Nucleus accumbens (tissue), 56 donors: ENCODE results near the gene YWHAG.
A peak's percentile ranks its signal among the peaks of the same experiment; 100 is the strongest.
"Not testable (repeated sequence)": the region's sequence is repeated elsewhere in the genome, so short reads cannot be mapped to it uniquely, and the experiment has no call there.

Source experiments
- DNase-seq, 56 donors: peaks; one replicate each; lab custom pipeline; 2025; lab: John Stamatoyannopoulos, UW

The YWHAG gene

DNA sequence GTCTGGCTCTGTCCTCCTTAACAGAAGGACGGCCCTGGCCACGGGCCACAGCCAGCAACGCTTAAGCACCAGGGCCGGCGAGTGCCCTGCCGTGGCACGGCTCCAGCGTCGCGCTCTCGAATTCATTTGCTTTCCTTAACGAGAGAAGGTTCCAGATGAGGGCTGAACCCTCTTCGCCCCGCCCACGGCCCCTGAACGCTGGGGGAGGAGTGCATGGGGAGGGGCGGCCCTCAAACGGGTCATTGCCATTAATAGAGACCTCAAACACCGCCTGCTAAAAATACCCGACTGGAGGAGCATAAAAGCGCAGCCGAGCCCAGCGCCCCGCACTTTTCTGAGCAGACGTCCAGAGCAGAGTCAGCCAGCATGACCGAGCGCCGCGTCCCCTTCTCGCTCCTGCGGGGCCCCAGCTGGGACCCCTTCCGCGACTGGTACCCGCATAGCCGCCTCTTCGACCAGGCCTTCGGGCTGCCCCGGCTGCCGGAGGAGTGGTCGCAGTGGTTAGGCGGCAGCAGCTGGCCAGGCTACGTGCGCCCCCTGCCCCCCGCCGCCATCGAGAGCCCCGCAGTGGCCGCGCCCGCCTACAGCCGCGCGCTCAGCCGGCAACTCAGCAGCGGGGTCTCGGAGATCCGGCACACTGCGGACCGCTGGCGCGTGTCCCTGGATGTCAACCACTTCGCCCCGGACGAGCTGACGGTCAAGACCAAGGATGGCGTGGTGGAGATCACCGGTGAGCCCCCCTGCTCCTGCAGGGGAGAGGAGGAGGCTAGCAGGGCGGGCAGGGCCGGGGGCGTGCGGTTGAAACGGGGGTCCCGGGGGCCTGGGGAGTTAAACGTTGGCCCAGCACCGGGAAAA, 56.2 kb downstream of the YWHAG start, which contains the start of gene HSPB1:
Gene HSPB1 (plus strand): TSS at position 327 of the 855 bp plus-strand sequence. CDS start 40 bp downstream, at position 367.
- peak; percentile 24 to 96 (median 68) for DNase-seq

DNA sequence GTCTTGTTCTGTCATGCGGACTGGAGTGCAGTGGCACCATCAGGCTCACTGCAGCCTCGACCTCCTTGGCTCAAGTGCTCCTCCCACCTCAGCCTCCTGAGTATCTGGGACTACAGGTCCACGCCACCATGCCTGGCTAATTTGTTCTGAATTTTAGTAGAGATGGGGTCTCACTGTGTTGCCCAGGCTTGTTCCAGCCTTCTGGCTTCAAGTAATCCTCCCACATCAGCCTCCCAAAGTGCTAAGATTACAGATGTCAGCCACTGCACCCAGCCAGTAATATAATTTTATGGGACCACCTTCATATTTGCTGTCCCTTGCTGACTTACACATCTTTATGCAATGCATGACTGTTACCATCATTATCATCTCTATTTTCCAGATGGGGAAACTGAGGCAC, 57.8 kb downstream of the YWHAG start:
- DNase-seq = no peak

DNA sequence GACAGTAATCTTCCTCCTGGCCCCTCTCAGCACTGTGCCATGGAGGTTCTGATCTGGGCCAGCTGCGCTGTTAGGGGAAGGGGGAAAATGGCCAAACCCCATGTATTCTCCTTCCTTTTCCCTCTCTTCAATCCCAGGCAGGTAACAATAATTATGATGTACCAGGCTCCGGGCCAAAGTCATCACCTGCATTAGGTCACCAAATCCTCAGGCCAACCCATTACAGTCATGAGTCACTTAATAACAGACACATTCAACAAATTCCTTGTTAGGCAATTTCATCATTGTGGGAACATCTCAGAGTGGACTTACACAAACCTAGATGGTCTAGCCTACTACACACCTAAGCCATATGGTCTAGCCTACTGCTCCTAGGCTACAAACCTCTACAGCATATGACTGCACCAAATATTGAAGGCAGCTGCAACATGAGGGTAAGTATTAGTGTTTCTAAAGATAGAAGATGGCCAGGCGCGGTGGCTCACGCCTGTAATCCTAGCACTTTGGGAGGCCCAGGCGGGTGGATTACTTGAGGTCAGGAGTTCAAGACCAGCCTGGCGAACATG, 58.5 kb downstream of the YWHAG start:
- no peak for DNase-seq

DNA sequence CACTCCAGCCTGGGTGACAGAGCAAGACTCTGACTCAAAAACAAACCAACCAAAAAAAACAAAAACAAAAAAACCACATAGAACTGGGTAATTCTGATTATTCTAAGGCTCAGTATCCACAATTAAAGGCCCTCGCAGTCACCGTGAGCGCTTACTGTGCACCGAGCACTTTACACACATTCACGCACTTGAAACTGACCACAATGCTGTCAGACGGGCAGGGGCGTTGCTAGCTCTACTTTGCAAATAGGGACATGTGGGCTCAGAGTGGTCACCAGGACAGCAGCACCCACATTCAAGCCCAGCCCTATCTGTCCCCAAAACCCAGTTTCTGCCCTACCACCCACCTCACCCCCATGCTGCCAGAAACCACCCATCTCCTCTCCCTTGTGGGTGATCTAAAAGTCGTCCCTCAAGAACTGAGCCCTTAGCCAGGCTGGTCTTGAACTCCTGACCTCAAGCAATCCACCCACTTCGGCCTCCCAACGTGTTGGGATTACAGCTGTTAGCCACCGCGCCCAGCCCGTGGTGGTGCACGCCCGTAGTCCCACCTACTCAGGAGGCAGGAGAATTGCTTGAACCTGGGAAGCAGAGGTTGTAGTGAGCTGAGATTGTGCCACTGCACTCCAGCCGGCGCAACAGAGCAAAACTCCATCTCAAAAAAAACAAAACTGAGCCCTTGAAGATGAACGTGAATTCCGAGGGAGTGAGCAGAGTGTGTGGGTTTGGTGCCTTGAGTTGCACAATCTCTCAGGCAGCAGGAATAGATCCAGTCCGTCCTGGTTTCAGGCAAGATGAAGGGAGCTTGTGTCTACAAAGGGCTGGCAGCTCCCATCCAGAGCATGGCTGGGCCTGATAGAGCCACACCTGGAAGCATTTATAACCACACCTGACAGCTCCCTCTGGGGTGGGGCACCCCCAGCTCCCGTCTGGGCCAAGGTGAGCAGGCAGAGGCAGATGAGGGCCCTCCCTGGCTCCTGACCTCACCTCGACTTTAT, 61.7 kb downstream of the YWHAG start:
- peak in 14 of 56 donors; percentile 4 to 41 (median 21) for DNase-seq

DNA sequence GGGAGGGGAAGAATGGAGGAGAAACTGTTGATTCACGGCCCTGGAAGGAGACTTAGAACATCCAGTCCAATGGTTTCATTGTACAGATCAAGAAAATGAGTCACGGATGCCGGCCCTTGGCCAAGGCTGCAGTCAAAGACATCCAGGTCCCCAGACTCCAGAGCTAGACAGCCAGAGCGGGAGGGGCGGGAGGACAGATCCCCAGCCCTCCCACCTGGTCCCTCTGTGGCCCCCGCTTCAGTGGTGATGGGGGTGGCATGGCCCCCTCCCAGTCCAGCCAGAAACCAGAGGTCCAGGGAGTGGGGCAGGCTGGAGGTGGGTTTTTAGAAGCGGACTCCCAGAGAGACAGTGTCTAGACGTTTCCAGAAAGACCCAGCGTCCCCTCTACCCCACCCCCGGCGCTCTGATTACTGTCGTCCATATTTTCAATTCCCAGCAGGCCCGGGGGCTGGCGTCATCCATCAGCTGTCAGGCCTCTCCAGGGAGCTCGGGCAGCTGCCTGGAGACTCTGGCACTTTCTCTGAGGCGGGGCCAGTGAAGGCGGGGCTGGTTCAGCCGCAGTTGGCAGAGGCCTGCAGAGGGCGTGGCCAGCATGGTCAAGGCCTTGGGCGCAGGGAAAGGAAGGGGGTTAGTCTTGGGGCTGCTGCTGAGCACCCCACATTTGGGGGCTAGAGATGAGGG, 64.3 kb downstream of the YWHAG start:
- DNase-seq = peak; percentile 51 to 99 (median 93)

DNA sequence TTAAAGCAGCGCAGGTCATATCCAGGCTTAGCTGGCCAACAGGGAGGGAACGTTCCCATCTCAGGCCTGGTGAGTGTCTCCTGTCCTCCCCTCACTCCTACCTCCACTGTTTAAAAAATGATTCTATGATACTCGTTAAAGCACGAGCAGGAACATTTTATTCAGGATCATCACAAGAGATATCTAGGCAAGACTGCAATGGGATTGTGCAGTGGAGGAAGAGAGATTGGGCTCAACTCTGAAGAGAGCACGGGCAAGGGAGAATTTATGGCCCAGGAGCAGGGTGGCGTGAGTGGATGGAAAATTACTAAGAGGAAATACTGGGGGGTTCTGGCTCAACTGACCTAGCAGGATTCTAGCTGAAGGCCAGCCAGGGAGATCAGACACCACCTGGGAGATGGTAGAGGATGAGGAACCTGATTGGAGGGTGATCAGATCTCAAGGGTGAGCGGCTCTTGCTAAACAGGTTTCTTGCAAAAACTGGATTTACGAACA, 65.3 kb downstream of the YWHAG start:
- DNase-seq = no peak

DNA sequence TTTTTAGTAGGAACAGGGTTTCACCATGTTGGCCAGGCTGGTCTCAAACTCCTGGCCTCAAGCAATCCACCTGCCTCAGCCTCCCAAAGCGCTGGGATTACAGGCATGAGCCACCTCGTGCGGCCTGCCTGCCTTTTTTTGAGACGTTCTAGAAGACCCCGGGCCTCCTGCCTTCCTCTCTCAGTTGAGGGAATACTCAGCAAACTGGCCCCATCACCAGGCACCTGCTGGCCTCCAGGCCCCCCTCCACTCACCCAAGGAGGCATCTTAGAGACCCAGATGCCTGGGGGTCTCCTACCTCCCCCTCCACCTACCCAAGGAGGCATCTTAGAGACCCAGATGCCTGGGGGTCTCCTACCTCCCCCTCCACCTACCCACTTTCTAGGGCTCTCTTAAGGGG, 65.9 kb downstream of the YWHAG start:
- not testable (repeated sequence) for DNase-seq

DNA sequence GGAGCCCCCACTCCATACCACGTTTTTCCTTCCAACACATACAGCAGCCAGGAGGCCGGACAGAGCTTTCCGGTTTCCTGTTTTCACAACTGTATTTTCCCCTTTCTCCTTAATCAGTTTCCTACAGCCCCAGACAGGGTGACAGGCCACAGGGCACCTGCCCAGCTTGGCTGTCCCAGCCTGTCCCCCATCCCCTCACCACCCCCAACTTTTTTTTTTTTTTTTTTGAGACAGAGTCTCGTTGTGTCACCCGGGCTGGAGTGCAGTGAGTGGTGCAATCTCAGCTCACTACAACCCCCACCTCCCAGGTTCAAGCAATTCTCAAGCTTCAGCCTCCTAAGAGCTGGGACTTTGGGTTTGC, 66.6 kb downstream of the YWHAG start:
- peak in 2 of 56 donors; percentile 48 to 70 for DNase-seq

DNA sequence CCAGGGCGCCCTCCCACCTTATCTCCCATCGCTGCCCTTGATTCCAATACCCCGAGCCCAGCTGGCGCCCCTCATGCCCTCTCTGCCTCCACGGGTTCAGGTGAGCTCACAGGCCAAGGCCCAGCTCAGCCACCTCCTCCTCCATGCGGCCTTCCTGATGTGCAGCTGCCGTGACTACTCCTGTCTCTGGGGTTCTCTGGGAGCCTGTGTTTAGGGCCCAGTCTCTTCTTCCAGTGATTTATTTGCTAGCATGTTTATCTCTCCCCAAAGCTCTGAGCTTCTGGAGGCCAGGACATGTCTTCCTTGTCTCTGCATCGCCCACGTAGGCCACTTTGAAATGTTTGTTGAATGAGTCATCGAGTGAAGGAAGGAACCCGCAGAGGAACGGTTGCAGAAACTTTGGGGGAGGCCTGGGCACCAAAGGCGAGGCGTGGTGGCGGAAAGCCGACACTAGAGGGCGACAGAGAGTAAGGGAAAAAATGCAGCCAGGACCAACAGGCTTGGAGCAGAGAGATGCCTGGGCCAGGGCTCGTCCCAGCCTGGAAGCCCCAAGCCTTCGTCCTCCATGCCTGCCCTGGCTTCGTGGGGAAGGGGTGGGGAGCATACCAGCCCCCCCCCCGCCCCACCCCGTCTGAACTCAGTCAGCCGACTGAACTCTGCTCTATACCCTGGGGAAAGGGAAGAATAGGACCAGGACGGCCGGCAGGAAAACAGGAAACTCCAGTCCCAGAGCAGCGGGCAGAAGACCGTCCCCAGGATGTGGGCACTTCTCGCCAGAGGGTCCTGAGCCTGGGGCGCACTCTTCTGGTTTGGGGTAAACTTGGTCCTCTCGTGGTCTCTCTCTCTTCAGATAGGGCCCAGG, 67.2 kb downstream of the YWHAG start:
- DNase-seq = peak; percentile 17 to 95 (median 84)

DNA sequence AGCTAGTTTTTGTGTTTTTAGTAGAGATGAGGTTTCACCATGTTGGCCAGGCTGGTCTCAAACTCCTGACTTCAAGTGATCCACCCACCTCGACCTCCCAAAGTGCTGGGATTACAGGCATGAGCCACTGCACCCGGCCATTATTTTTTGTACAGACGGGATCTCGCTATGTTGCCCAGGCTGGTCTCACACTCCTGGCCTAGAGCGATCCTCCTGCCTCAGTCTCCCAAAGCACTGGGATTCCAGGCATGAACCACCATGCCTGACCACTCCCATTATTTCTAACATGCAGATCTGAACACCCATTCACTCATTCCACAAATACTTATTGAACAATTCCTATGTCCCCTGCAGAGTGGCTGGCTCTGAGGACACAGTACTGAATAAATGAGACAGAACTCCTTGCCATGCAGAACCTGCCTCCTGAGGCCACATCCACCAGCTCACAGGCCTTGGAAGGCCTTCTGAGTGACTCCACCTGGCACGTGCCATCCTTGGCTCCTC, 67.9 kb downstream of the YWHAG start:
- DNase-seq = not testable (repeated sequence)

DNA sequence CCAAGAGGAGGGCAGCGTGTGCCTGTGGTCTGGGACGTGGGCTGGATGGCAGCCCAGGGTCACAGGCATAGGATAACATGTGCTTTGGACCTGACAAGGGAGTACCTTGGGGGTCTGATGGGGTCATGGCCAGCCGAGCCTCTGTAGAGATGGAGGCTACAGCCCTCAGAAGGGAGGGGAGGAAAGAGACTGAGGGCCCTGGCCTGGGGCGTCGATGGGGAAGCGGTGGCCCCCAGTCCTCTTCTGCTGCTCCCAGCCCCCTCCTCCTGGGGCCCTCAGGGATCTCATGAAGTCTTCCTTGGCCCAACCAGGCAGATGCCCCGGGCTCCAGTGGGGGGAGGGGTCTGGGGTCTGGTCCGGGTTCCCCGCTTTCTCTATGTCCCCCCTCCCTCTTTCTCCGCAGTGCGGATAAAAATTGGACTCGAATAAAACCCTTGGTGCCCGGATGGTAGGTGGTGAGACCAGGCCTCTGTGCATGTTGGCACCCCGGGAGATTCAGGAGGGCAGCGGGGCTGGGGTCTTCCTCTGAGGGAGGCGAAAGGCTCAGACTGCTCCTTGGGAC, 71.9 kb downstream of the YWHAG start:
- no peak for DNase-seq

DNA sequence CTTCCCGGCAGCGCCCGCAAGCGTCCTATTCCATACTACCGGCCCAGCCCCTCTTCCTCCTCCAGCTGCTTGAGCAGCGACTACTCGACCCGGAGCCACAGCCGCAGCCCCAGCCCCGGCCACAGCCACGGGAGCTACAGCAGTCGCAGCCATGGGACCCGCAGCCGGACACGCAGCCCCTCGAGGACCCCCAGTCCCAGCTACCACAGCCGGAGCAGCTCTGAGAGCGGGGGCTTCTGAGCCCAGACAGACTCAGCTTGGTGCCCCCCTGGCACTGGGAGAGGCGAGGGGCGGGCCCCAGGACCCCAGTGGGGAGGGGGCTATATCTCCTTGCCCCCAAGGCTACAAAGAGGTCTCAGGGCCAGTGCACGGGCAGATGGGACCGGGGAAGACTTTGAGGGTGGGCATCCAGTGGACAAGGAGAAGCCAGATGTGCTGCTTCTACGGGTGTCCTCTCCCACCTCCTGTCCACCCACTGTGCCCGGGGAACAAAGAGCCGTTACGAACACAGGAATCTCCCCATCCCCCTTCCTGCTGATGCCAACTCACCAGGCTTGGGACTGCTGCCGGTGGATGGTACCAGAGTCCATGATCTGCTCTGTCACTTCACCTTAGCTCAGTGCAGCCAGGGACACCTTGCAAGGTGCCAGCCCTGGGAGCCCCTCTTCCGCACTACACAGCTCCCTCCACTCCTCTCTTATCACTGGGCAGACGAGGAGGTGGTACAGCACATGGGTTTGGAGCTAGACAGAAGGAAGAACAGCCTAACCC, 73.0 kb downstream of the YWHAG start:
- no peak for DNase-seq

DNA sequence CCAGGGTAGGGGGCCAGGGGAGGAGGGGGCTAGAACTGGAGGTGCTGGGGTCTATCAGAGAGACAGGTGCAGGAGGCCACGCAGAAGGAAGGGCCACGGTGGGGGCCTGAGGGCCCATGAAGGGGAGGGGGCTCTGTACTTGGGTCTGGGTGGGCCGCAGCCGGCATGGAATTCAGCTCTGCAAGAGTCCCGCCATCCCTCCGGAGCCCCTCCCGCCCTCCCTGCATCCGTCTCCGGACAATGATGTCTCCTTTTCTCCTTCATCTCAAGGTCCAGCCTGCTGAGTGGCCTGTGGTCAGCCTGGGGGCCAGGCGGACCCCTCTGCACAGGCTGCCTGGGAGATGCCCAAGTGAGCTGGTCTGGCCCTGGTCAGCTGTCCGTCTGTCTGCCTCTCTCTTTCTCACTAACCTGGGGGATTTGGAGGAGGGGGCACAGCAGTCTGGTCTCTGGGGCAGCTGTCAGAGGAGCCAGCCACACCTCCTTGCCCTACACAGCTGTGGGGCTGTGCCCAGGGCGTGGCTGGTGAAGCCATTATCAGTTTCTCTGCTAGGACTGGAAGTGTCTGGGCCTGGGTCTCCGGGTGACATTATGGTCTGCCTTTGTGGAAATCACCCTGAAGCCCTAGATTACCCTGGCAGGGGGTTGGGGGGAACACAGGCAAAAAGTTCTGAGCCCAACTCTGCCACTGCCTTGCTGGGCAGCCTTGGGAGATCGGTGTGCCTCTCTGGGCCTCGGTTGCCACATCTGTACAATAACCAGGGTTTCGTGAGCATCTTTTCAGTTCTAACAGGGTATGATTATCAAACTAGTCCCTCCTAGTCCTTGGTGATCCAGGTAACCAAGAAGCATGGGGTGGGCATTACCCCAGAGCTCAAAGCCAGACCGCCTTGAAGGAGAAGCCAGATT, 75.3 kb downstream of the YWHAG start:
- no peak for DNase-seq

DNA sequence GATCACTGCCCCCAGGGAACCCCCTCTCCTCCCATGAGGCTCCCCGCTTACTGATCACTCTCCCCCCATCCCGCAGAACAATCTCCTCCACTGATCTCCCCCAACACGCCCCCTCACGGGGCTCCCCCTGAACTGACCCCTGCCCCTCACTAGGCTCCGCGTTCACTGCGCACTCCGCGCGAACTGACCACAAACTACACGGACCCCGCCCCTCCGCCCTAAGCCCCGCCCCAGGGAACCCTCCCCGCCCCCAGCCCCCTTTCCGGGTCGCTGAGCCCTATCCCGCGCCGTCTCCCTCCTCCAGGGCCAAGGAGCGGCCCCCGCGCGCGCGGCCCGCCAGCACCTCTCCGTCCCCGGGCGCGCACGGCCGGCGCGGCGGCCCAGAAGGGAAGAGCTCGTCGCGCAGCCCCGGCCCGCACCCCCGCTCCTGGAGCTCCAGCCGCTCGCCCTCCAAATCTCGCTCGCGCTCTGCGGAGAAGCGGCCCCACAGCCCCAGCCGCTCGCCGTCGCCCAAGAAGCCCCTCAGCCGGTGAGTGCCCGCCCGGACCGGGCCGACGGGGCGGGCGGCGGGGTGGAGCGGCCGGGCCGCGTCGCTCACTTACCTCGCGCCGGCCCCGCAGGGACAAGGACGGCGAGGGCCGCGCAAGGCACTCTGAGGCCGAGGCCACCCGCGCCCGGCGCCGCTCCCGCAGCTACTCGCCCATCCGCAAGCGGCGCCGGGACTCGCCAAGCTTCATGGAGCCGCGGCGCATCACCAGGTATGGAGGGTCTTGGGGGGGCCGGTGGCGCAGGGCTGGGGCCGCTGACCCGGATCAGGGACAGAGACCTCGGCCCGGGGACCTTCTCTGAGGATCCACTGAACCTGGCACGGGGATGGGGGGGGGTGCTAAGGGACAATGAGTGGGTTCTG, 76.2 kb downstream of the YWHAG start:
- no peak for DNase-seq

DNA sequence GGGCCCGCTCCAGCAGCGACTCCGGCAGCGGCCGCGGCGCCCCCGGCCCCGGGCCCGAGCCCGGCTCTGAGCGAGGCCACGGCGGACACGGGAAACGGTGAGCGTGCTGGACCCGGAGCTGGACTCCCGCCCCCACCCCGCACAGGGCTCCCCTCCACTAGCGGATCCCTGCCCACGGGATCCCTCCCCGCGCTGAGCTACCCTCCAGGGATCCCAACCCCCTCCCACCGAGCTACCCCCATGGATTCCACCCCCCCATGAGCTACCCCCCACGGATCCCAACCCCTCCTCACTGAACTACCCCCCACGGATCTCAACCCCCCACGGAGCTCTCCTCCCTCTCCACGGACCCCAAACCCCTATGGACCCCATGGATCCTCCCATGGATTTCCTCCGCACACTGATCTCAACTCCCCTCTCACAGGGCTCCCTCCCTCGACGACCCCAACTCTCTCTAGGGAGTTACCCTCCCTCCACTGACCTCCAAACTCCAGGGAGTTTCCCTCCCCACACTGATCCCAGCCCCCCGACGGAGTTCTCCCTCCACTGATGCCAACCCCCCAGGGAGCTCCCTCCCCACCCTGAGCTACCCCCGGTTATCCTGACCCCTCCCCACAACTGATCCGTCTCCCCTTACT, 77.0 kb downstream of the YWHAG start:
- DNase-seq = no peak
